Activated T-cell treated with anti-CD3 and anti-CD28 coated beads, Interleukin-2, amount 50 U/mL, for 24 hours (primary cell): Measurements from ENCODE around the gene CEP162.

ENCODE experiments used
- DNase-seq: peaks from one replicate; pipeline ENCODE4 v3.0.0-alpha.2; 2020
- H3K27ac Mint-ChIP-seq: 2 replicates; pipeline ENCODE4 v1.8.0; 2020; ENCODE audit warnings: mild to moderate bottlenecking, mixed read lengths
- H3K27me3 Mint-ChIP-seq: 2 replicates; pipeline ENCODE4 v1.8.0; 2020; ENCODE audit warnings: mixed read lengths
- H3K36me3 Mint-ChIP-seq: 2 replicates; pipeline ENCODE4 v1.8.0; 2020; ENCODE audit warnings: low read depth, mixed read lengths
- H3K4me1 Mint-ChIP-seq: 2 replicates; pipeline ENCODE4 v1.8.0; 2020; ENCODE audit warnings: low read depth, mixed read lengths
- H3K4me3 Mint-ChIP-seq: 2 replicates; pipeline ENCODE4 v1.8.0; 2020; ENCODE audit warnings: mild to moderate bottlenecking, moderate library complexity, mixed read lengths
- H3K9me3 Mint-ChIP-seq: 2 replicates; pipeline ENCODE4 v1.8.0; 2020; ENCODE audit warnings: mixed read lengths

CEP162 gene, protein sequence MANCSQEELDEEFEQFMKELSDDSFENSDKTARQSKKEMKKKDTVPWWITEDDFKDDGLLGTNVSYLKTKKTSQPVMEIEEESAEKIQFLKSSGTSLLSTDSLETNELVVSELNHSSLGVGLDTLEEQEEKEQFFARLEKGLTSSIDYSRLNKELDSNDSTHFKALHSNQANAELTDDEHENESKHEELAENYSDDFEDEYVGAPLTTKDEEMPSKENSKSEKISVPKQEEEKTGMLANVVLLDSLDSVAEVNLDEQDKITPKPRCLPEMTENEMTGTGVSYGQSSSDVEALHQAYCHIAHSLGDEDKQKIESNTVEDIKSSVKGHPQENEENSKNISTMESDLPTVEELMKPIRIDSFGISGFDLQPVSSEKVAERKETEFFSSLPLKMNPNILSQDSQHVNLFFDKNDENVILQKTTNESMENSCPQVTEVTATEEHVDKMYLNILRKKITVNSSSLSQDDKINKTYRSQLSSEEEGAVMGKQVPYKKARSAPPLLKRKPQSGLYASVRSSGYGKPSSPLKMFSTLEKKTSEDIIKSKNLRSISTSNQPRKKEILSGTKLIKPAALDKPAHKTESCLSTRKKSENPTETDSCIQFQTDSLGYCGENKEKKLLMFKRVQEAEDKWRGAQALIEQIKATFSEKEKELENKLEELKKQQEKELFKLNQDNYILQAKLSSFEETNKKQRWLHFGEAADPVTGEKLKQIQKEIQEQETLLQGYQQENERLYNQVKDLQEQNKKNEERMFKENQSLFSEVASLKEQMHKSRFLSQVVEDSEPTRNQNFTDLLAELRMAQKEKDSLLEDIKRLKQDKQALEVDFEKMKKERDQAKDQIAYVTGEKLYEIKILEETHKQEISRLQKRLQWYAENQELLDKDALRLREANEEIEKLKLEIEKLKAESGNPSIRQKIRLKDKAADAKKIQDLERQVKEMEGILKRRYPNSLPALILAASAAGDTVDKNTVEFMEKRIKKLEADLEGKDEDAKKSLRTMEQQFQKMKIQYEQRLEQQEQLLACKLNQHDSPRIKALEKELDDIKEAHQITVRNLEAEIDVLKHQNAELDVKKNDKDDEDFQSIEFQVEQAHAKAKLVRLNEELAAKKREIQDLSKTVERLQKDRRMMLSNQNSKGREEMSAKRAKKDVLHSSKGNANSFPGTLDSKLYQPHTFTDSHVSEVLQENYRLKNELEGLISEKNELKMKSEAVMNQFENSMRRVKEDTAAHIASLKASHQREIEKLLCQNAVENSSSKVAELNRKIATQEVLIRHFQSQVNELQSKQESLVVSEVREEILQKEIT (N-terminal part only)

GRCh38 chr6:84227434-84228197, at the start of gene CEP162:
Gene CEP162, minus strand, starts transcription at chr6:84227643. Its CDS starts 1,250 bp downstream, at chr6:84226393.
- peaks cover 25% of the 10 kb centered on the region for H3K4me1 Mint-ChIP-seq
- peaks cover 3% of the 10 kb centered on the region for H3K36me3 Mint-ChIP-seq
- peak within 1 kb of the TSS; percentile 95 for H3K4me3 Mint-ChIP-seq
- peaks cover 9% of the 10 kb centered on the region for H3K27me3 Mint-ChIP-seq
- peak; percentile 92 for DNase-seq
- H3K9me3 Mint-ChIP-seq, result no peaks in the 10 kb centered on the region
- H3K27ac Mint-ChIP-seq, result peak within 1 kb of the TSS; percentile 94

- no peak for DNase-seq
- no peaks in the 10 kb centered on the region for H3K9me3 Mint-ChIP-seq
- no peak overlapping the region for H3K27ac Mint-ChIP-seq
- H3K4me3 Mint-ChIP-seq, result no peak overlapping the region
- no peaks in the 10 kb centered on the region for H3K36me3 Mint-ChIP-seq
- no peaks in the 10 kb centered on the region for H3K4me1 Mint-ChIP-seq
- peaks cover 25% of the 10 kb centered on the region for H3K27me3 Mint-ChIP-seq
Observed at GRCh38 chr6:84274856-84275255, 47.4 kb upstream of the CEP162 start.

DNA sequence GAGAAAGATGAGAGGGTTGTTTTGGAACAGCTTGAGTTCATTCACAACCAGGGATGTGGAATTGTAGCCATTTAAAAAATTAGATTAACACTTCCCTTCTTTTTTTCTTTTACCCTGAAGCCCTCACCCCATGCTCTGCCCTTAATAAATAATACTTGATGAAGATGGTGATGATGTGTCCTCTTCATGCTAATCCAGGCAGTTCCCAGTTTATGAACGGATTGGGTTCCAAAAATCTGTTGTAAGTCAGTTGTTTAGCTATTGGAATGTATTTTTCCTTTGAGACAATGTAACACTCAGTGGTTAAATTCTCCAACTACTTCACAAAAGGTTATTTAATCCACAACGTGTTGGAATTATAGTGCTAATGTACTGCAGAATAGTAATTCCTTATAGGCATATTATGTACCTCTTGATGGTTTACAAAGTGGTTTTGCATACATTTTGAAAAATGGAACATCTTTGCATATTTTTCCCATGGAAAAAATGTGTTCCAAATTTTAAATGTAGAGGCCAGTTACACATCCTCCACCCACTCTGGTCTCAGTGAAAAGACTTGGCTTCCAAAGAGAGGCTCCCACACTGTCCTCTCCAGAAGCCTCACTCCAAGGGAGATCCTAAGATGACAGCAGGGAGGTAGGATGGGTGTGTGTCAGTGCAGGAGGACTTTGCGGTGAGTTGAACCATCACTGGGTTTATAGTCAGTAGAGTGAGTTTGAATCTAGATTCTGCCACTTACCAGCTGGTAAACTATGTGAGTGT, 45.8 kb upstream of the CEP162 start:
- H3K27me3 Mint-ChIP-seq, result peaks cover 20% of the 10 kb centered on the region
- H3K4me1 Mint-ChIP-seq, result no peaks in the 10 kb centered on the region
- no peak overlapping the region for H3K4me3 Mint-ChIP-seq
- no peaks in the 10 kb centered on the region for H3K36me3 Mint-ChIP-seq
- DNase-seq, result no peak
- no peaks in the 10 kb centered on the region for H3K9me3 Mint-ChIP-seq
- H3K27ac Mint-ChIP-seq, result no peak overlapping the region

GRCh38 chr6:84272298-84272697, 44.9 kb upstream of the CEP162 start:
- no peaks in the 10 kb centered on the region for H3K9me3 Mint-ChIP-seq
- no peak for DNase-seq
- H3K27me3 Mint-ChIP-seq, result peaks cover 19% of the 10 kb centered on the region
- H3K27ac Mint-ChIP-seq, result no peak overlapping the region
- no peak overlapping the region for H3K4me3 Mint-ChIP-seq
- no peaks in the 10 kb centered on the region for H3K36me3 Mint-ChIP-seq
- no peaks in the 10 kb centered on the region for H3K4me1 Mint-ChIP-seq

- no peaks in the 10 kb centered on the region for H3K4me1 Mint-ChIP-seq
- no peak overlapping the region for H3K27ac Mint-ChIP-seq
- H3K9me3 Mint-ChIP-seq, result no peaks in the 10 kb centered on the region
- DNase-seq, result no peak
- H3K27me3 Mint-ChIP-seq, result peaks cover 17% of the 10 kb centered on the region
- H3K36me3 Mint-ChIP-seq, result no peaks in the 10 kb centered on the region
- no peak overlapping the region for H3K4me3 Mint-ChIP-seq
Observed at GRCh38 chr6:84271061-84271716, 43.7 kb upstream of the CEP162 start.

DNA sequence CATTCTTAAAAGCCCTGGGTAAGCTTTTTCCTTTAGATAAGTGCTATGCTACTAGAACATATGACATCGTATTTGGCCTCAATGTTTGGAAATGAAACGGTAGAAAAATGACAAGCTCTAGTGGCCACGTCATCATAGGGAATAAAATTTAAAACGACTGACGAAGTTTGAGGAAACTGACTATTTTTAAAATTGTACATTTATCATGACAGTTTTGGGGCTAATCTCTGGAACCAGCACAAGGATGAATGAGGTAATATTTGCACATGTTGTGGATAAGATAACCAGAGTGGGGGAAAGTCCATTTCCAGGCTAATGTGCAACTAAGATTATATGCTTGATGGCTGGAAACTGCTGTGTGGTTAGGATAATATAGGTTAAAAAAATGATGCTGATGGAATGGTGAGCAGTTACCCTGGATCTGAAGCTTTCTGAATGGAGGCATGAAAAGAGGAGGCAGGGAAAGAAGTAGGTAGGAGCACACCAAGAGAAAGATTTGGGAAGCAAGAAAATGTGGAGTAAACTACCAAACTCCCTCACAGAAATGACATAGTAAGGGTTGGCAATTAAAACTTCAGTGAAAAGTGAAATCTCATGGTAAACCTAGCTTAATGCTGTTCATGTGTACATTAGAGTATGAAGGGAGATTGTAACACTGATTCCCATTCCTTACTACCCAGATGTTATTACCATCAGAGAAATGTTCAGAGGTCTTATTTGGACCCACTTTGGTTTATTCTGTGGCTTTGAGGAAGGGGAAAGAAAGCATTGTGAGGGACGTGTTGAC, 42.7 kb upstream of the CEP162 start:
- Mint-ChIP-seq H3K9me3 (no peaks in the 10 kb centered on the region), H3K36me3 (no peaks in the 10 kb centered on the region), H3K27me3 (peaks cover 23% of the 10 kb centered on the region), H3K27ac (no peak overlapping the region), H3K4me3 (no peak overlapping the region), H3K4me1 (no peaks in the 10 kb centered on the region)
- DNase-seq, result no peak

GRCh38 chr6:84268781-84269180, 41.3 kb upstream of the CEP162 start:
- no peaks in the 10 kb centered on the region for H3K4me1 Mint-ChIP-seq
- no peak for DNase-seq
- peaks cover 24% of the 10 kb centered on the region for H3K27me3 Mint-ChIP-seq
- H3K9me3 Mint-ChIP-seq, result no peaks in the 10 kb centered on the region
- no peaks in the 10 kb centered on the region for H3K36me3 Mint-ChIP-seq
- no peak overlapping the region for H3K27ac Mint-ChIP-seq
- H3K4me3 Mint-ChIP-seq, result no peak overlapping the region

- no peak for DNase-seq
- Mint-ChIP-seq H3K4me3 (no peak overlapping the region), H3K27ac (no peak overlapping the region), H3K27me3 (peaks cover 24% of the 10 kb centered on the region), H3K36me3 (no peaks in the 10 kb centered on the region), H3K4me1 (no peaks in the 10 kb centered on the region), H3K9me3 (no peaks in the 10 kb centered on the region)
Observed at GRCh38 chr6:84263557-84263956, 36.1 kb upstream of the CEP162 start.

GRCh38 chr6:84260926-84261325, 33.5 kb upstream of the CEP162 start:
- Mint-ChIP-seq H3K36me3 (no peaks in the 10 kb centered on the region), H3K9me3 (no peaks in the 10 kb centered on the region), H3K27ac (no peak overlapping the region), H3K27me3 (peaks cover 27% of the 10 kb centered on the region), H3K4me3 (no peak overlapping the region), H3K4me1 (no peaks in the 10 kb centered on the region)
- no peak for DNase-seq

GRCh38 chr6:84260196-84260595, 32.8 kb upstream of the CEP162 start:
- no peak overlapping the region for H3K4me3 Mint-ChIP-seq
- H3K27ac Mint-ChIP-seq, result no peak overlapping the region
- no peak for DNase-seq
- H3K36me3 Mint-ChIP-seq, result no peaks in the 10 kb centered on the region
- peaks cover 21% of the 10 kb centered on the region for H3K27me3 Mint-ChIP-seq
- H3K9me3 Mint-ChIP-seq, result no peaks in the 10 kb centered on the region
- H3K4me1 Mint-ChIP-seq, result no peaks in the 10 kb centered on the region

- Mint-ChIP-seq H3K4me1 (no peaks in the 10 kb centered on the region), H3K9me3 (no peaks in the 10 kb centered on the region), H3K27me3 (peaks cover 21% of the 10 kb centered on the region), H3K36me3 (no peaks in the 10 kb centered on the region), H3K27ac (no peak overlapping the region), H3K4me3 (no peak overlapping the region)
- DNase-seq, result no peak
Observed at GRCh38 chr6:84258866-84259265, 31.4 kb upstream of the CEP162 start.

DNA sequence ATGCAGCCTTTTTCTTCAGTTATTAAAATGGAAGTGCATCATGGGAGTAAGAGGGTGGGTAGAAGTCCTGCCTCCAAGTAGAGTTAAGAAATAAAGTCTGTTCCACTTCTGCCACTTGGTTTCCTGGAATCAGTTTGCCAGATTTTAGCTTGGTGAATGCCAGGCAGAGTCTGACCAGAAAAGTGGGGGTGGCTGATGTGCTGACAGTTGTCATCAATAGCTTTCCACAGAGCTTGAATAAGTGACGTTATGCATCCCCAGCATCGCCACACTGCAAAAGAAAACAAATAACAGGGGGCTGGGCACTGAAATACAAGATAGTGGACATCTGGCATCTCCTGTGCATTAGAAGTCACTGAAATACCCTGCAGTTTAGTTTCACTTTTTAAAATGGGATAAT, 30.8 kb upstream of the CEP162 start:
- Mint-ChIP-seq H3K36me3 (no peaks in the 10 kb centered on the region), H3K27ac (no peak overlapping the region), H3K4me1 (no peaks in the 10 kb centered on the region), H3K9me3 (no peaks in the 10 kb centered on the region), H3K27me3 (peaks cover 24% of the 10 kb centered on the region), H3K4me3 (no peak overlapping the region)
- DNase-seq, result no peak
